GM23338 (cell line): Measurements from ENCODE around the gene FSIP1. TPM values are rescaled to one million over a fixed set of nuclear protein-coding genes. Genes with fewer than 3 reads are reported as not detected.

Experiments used
- ATAC-seq: fragments of 200-7000 bp; cut with Tn5 transposase; 3 replicates; pipeline ENCODE4 v1.9.1; 2020
- DNase-seq: peaks from one replicate; pipeline ENCODE4 v3.0.0-alpha.2; 2015; ENCODE audit warnings: low spot score
- H2AFZ ChIP-seq: fragments of 200-600 bp; sonication (generic); 2 replicates; pipeline ENCODE4 v1.8.0; 2016; ENCODE audit warnings: antibody characterized with exemption, mild to moderate bottlenecking, moderate library complexity
- H3F3A ChIP-seq: fragments of 200-600 bp; sonication (generic); replicated peaks from 2 replicates; pipeline ENCODE4 v1.8.0; 2017; ENCODE audit warnings: antibody characterized with exemption, mixed run types, low read depth
- H3K27ac ChIP-seq: fragments of 200-600 bp; sonication (generic); 2 replicates; pipeline ENCODE4 v1.6.1; 2016; ENCODE audit warnings: low read depth
- H3K27me3 ChIP-seq: fragments of 200-600 bp; sonication (generic); 2 replicates; pipeline ENCODE4 v1.8.0; 2016; ENCODE audit warnings: mild to moderate bottlenecking, mixed run types, moderate library complexity; ENCODE audit not compliant: insufficient read depth
- H3K36me3 ChIP-seq: fragments of 200-600 bp; sonication (generic); 2 replicates; pipeline ENCODE4 v1.8.0; 2016; ENCODE audit warnings: mild to moderate bottlenecking; ENCODE audit not compliant: insufficient read depth
- H3K4me1 ChIP-seq: fragments of 200-600 bp; sonication (generic); 2 replicates; pipeline ENCODE4 v1.8.0; 2016; ENCODE audit warnings: mild to moderate bottlenecking, moderate library complexity; ENCODE audit not compliant: insufficient read depth
- H3K4me2 ChIP-seq: fragments of 200-600 bp; sonication (generic); 2 replicates; pipeline ENCODE4 v1.7.1; 2017; ENCODE audit warnings: mixed run types
- H3K4me3 ChIP-seq: fragments of 200-600 bp; sonication (generic); 2 replicates; pipeline ENCODE4 v1.6.1; 2016; ENCODE audit warnings: mixed run types
- H3K79me2 ChIP-seq: fragments of 200-600 bp; sonication (generic); replicated peaks from 2 replicates; pipeline ENCODE4 v1.8.0; 2017; ENCODE audit warnings: mild to moderate bottlenecking; ENCODE audit not compliant: insufficient read depth
- H3K9me2 ChIP-seq: fragments of 200-600 bp; sonication (generic); 2 replicates; pipeline ENCODE4 v1.8.0; 2017; ENCODE audit not compliant: insufficient read depth
- H4K20me1 ChIP-seq: fragments of 200-600 bp; sonication (generic); replicated peaks from 2 replicates; pipeline ENCODE4 v1.8.0; 2017; ENCODE audit warnings: mild to moderate bottlenecking; ENCODE audit not compliant: insufficient read depth
- H3K27ac Mint-ChIP-seq: 2 replicates; pipeline ENCODE4 v1.8.0; 2020; ENCODE audit warnings: inconsistent platforms, mild to moderate bottlenecking, moderate library complexity, mixed read lengths
- H3K27me3 Mint-ChIP-seq: 3 replicates; pipeline ENCODE4 v1.8.0; 2022; ENCODE audit warnings: low read depth, mild to moderate bottlenecking, moderate library complexity, mixed read lengths, inconsistent platforms; ENCODE audit not compliant: insufficient read depth, poor library complexity
- H3K36me3 Mint-ChIP-seq: 3 replicates; pipeline ENCODE4 v1.8.0; 2021; ENCODE audit warnings: low read depth, mild to moderate bottlenecking, inconsistent platforms, moderate library complexity, mixed read lengths
- H3K4me1 Mint-ChIP-seq: 3 replicates; pipeline ENCODE4 v1.8.0; 2020; ENCODE audit warnings: mild to moderate bottlenecking, inconsistent platforms, mixed read lengths
- H3K4me3 Mint-ChIP-seq: 3 replicates; pipeline ENCODE4 v1.8.0; 2021; ENCODE audit warnings: moderate library complexity, mild to moderate bottlenecking, inconsistent platforms, mixed read lengths
- H3K9me3 Mint-ChIP-seq: 3 replicates; pipeline ENCODE4 v1.8.0; 2020; ENCODE audit warnings: moderate library complexity, mild to moderate bottlenecking, inconsistent platforms, mixed read lengths
- CTCF ChIP-seq, 2 experiments: fragments of 200-600 bp in 1 of 2; sonication (generic) in 1 of 2; conservative IDR thresholded peaks; 2 replicates each; pipeline versions ENCODE4 v1.5.1 to v1.6.1; 2016 to 2017; ENCODE audit warnings: antibody characterized with exemption in 2 of 2, low read depth in 2 of 2, mild to moderate bottlenecking in 2 of 2, moderate library complexity in 1 of 2
- ETS1 ChIP-seq: IDR thresholded peaks from 2 replicates; pipeline ENCODE4 v1.6.1; 2016; ENCODE audit warnings: antibody characterized with exemption
- NANOG ChIP-seq: IDR thresholded peaks from 2 replicates; pipeline ENCODE4 v1.6.1; 2016; ENCODE audit warnings: antibody characterized with exemption, borderline replicate concordance
- POLR2AphosphoS5 ChIP-seq: IDR thresholded peaks from 2 replicates; pipeline ENCODE4 v1.6.1; 2016; ENCODE audit warnings: antibody characterized with exemption, low read depth
- REST ChIP-seq: IDR thresholded peaks from one replicate; pipeline ENCODE4 v1.6.1; 2018; ENCODE audit warnings: antibody characterized with exemption; ENCODE audit not compliant: unreplicated experiment
- ZNF114 ChIP-seq: fragments of 250-450 bp; sonication (Bioruptor Pico); IDR thresholded peaks from 2 replicates; pipeline ENCODE4 v1.5.0; 2020; ENCODE audit warnings: mild to moderate bottlenecking, moderate library complexity
- ZNF331 ChIP-seq: fragments of 250-450 bp; sonication (Bioruptor Pico); IDR thresholded peaks from 2 replicates; pipeline ENCODE4 v1.5.0; 2020; ENCODE audit warnings: low read depth, mild to moderate bottlenecking, moderate library complexity
- ZNF462 ChIP-seq: fragments of 250-450 bp; sonication (Bioruptor Pico); IDR thresholded peaks from 2 replicates; pipeline ENCODE4 v1.5.0; 2020; ENCODE audit warnings: mild to moderate bottlenecking, moderate library complexity
- polyA plus RNA-seq: library from polyadenylated mRNA; unstranded; fragments of >200 nt; fragmentation: Nextera tagmentation; extraction: Ambion mirVana; gene quantifications from 2 replicates; pipeline ENCODE4 v1.2.1, GENCODE V29; 2016
- total RNA-seq: library from RNA; depleted of rRNA; stranded (reverse); fragments of >200 nt; shearing (Covaris generic); gene quantifications from 2 replicates; pipeline ENCODE4 v1.2.3, GENCODE V29; 2014

FSIP1 gene
- total and polyA plus RNA-seq, 2 experiments from 2014 or later: 0.92 to 2.1 TPM

GRCh38 chr15:39585389-39585841, 197.2 kb downstream of the FSIP1 start:
- H2AFZ ChIP-seq: no peak overlapping the region
- DNase-seq (no peak), ATAC-seq (no peak)
- H3K4me1 ChIP-seq: peaks cover 10% of the 10 kb centered on the region
- no peak overlapping the region for H3K4me3 ChIP-seq
- Mint-ChIP-seq H3K4me1 (peaks cover 20% of the 10 kb centered on the region), H3K27me3 (peaks cover 14% of the 10 kb centered on the region), H3K4me3 (no peak overlapping the region), H3K9me3 (no peaks in the 10 kb centered on the region), H3K27ac (no peak overlapping the region), H3K36me3 (peaks cover 94% of the 10 kb centered on the region)
- peaks cover 75% of the 10 kb centered on the region for H3K36me3 ChIP-seq
- 0 out of 2 replicates have a peak, but pooled peaks cover 3% of the 10 kb centered on the region for H3F3A ChIP-seq
- no peak for TF ChIP-seq ETS1
- TF ChIP-seq ZNF331 (CRISPR knock-in tag): no peak
- H4K20me1 ChIP-seq: peaks cover 8% of the 10 kb centered on the region
- H3K4me2 ChIP-seq: no peak overlapping the region
- H3K27me3 ChIP-seq: no peaks in the 10 kb centered on the region
- no peaks in the 10 kb centered on the region for H3K9me2 ChIP-seq
- H3K79me2 ChIP-seq: peaks cover 20% of the 10 kb centered on the region
- H3K27ac ChIP-seq: no peak overlapping the region

DNA sequence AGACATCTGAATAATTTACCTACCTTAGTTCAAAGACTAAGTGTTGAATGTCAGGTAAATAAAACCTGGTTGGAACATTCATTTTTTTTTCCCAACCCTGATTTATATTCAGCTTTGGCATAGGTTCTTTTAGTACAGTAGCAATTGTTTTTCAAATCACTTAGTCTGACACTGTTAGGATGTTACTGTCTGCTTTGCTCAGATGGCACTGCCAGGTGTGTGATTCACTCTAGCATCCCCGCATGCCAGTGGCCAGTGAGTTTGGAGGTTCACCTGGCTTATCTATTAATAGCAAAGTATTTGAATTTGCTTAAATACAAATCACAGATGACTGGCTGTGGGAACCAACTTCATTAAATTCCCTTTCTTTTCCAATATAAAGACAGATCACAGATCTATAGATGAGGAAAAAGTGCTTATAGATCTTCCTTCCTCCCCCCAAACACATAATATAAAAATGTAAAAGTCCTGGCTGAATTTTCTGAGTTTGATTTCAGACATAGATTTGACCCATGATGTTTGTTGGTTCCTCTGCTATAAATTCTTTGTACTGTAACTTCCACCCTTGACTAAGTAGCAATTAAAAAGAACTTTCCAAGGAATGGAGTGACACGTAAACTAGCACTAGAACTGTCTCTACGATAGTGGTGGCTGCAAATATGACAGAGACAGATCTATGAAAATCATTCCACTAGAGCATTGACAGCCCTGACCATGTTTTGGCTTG, 197.8 kb downstream of the FSIP1 start:
- no peak overlapping the region for H3K4me3 ChIP-seq
- H2AFZ ChIP-seq: no peak overlapping the region
- 0 out of 2 replicates have a peak, but pooled peaks cover 3% of the 10 kb centered on the region for H3F3A ChIP-seq
- H3K4me1 ChIP-seq: peaks cover 10% of the 10 kb centered on the region
- no peak overlapping the region for H3K4me3 Mint-ChIP-seq
- H3K79me2 ChIP-seq: peaks cover 20% of the 10 kb centered on the region
- H3K4me2 ChIP-seq: no peak overlapping the region
- H3K36me3 ChIP-seq: peaks cover 69% of the 10 kb centered on the region
- DNase-seq: no peak
- H3K9me2 ChIP-seq: no peaks in the 10 kb centered on the region
- H3K27ac Mint-ChIP-seq: no peak overlapping the region
- H4K20me1 ChIP-seq: peaks cover 8% of the 10 kb centered on the region
- no peaks in the 10 kb centered on the region for H3K27me3 ChIP-seq
- peaks cover 21% of the 10 kb centered on the region for H3K4me1 Mint-ChIP-seq
- no peak for ATAC-seq
- peaks cover 14% of the 10 kb centered on the region for H3K27me3 Mint-ChIP-seq
- H3K27ac ChIP-seq: no peak overlapping the region
- peaks cover 88% of the 10 kb centered on the region for H3K36me3 Mint-ChIP-seq
- H3K9me3 Mint-ChIP-seq: no peaks in the 10 kb centered on the region
- TF ChIP-seq NANOG: no peak
- no peak for TF ChIP-seq REST
- TF ChIP-seq ZNF114: no peak
- no peak for TF ChIP-seq POLR2AphosphoS5
- no peak for TF ChIP-seq ZNF462
- TF ChIP-seq CTCF (conservative IDR thresholded peaks at IDR 0.05; ENCODE audit: low read depth in 2 of 2): no peak
